Suprapubic skin (tissue), 4 donors: Measurements from ENCODE around the gene NT5E. TPM values are rescaled to one million over a fixed set of nuclear protein-coding genes. Genes with fewer than 3 reads are reported as not detected.
A peak's percentile ranks its signal among the peaks of the same experiment; 100 is the strongest.

Experiments
- DNase-seq, 2 donors: peaks; one replicate each; pipeline ENCODE4 v3.0.0-alpha.2; 2019; ENCODE audit warnings: low spot score in 2 of 2
- H3K27ac ChIP-seq: fragments of 200-600 bp; sonication (generic); one replicate; pipeline ENCODE4 v1.5.1; 2019
- H3K27me3 ChIP-seq: fragments of 200-600 bp; sonication (generic); one replicate; pipeline ENCODE4 v1.5.1; 2019
- H3K36me3 ChIP-seq: fragments of 200-600 bp; sonication (generic); one replicate; pipeline ENCODE4 v1.5.1; 2019
- H3K4me1 ChIP-seq: fragments of 200-600 bp; sonication (generic); one replicate; pipeline ENCODE4 v1.5.1; 2019
- H3K4me3 ChIP-seq: fragments of 200-600 bp; sonication (generic); one replicate; pipeline ENCODE4 v1.5.1; 2019; ENCODE audit warnings: mild to moderate bottlenecking
- H3K9me3 ChIP-seq: fragments of 200-600 bp; sonication (generic); one replicate; pipeline ENCODE4 v1.5.1; 2019
- CTCF ChIP-seq, 2 donors: fragments of 200-600 bp in 1 of 2; fragments of 450-650 bp in 1 of 2; sonication (generic) in 1 of 2; IDR thresholded peaks; one replicate each; pipeline ENCODE4 v1.5.1; 2016 to 2019; ENCODE audit warnings: antibody characterized with exemption in 2 of 2, mild to moderate bottlenecking in 1 of 2, moderate library complexity in 1 of 2
- EP300 ChIP-seq: sonication (generic); formaldehyde crosslinking; IDR thresholded peaks from one replicate; pipeline ENCODE4 v1.6.1; 2017; ENCODE audit warnings: antibody characterized with exemption
- POLR2A ChIP-seq, 2 donors: fragments of 450-650 bp; IDR thresholded peaks; one replicate each; pipeline ENCODE4 v1.6.1; 2017; ENCODE audit warnings: antibody characterized with exemption in 2 of 2, mild to moderate bottlenecking in 2 of 2, moderate library complexity in 2 of 2
- POLR2AphosphoS5 ChIP-seq, 3 donors: sonication (generic); formaldehyde crosslinking; IDR thresholded peaks; one replicate each; pipeline ENCODE4 v1.6.1; 2017; ENCODE audit warnings: antibody characterized with exemption in 3 of 3
- WGBS: methylation state at CpG from one replicate; pipeline ENCODE4 v1.1.5; 2018; 5-methylcytosine and 5-hydroxymethylcytosine counted together
- total RNA-seq, 4 donors: library from RNA; depleted of rRNA; stranded (reverse); fragments of >200 nt; gene quantifications; one replicate each; pipeline ENCODE4 v1.1.0, GENCODE V29; 2016

Gene NT5E
- total RNA-seq, 4 donors from 2014 or later: 1.1 to 8.7 (median 5.7) TPM

- Histone ChIP-seq H3K27ac (peak overlapping the region; percentile 18), H3K36me3 (no peaks in the 10 kb centered on the region)
- 84% methylated on average over 5 of the region's 5 CpGs for WGBS
These were observed 12.9 kb upstream of the NT5E start for GRCh38 chr6:85436939-85437495.

GRCh38 chr6:85443349-85444117 lies 6.3 kb upstream of the NT5E start:
- WGBS: 82% methylated on average over 1 of the region's 1 CpG
- H3K36me3 ChIP-seq: no peaks in the 10 kb centered on the region
- no peaks in the 10 kb centered on the region for H3K9me3 ChIP-seq
- H3K27ac ChIP-seq: no peak overlapping the region
- no peak overlapping the region for H3K4me3 ChIP-seq
- DNase-seq: no peak
- H3K27me3 ChIP-seq: no peaks in the 10 kb centered on the region
- no peaks in the 10 kb centered on the region for H3K4me1 ChIP-seq
- TF ChIP-seq EP300 (no peak), CTCF (IDR thresholded peaks at IDR 0.05) (no peak), POLR2AphosphoS5 (IDR thresholded peaks at IDR 0.05) (no peak), POLR2A (IDR thresholded peaks at IDR 0.05) (no peak)

More at GRCh38 chr6:85436939-85437495, 12.9 kb upstream of the NT5E start:
- H3K27me3 ChIP-seq: no peaks in the 10 kb centered on the region
- no peaks in the 10 kb centered on the region for H3K4me1 ChIP-seq
- no peak overlapping the region for H3K4me3 ChIP-seq
- TF ChIP-seq CTCF (IDR thresholded peaks at IDR 0.05): no peak
- TF ChIP-seq POLR2A (IDR thresholded peaks at IDR 0.05): no peak
- TF ChIP-seq EP300: no peak
- TF ChIP-seq POLR2AphosphoS5 (IDR thresholded peaks at IDR 0.05): no peak
- no peak for DNase-seq
- H3K9me3 ChIP-seq: no peaks in the 10 kb centered on the region

- Histone ChIP-seq H3K36me3 (no peaks in the 10 kb centered on the region), H3K27ac (peak overlapping the region; percentile 87), H3K9me3 (no peaks in the 10 kb centered on the region), H3K4me3 (peak overlapping the region; percentile 66), H3K27me3 (peaks cover 22% of the 10 kb centered on the region), H3K4me1 (peaks cover 32% of the 10 kb centered on the region)
- WGBS: 3% methylated on average over 23 of the region's 24 CpGs
- DNase-seq: no peak
- TF ChIP-seq POLR2A (IDR thresholded peaks at IDR 0.05) (no peak), EP300 (no peak), POLR2AphosphoS5 (IDR thresholded peaks at IDR 0.05) (no peak), CTCF (IDR thresholded peaks at IDR 0.05) (no peak)
These were observed 480 bp upstream of the NT5E start for GRCh38 chr6:85449388-85449817.

- peaks cover 22% of the 10 kb centered on the region for H3K27me3 ChIP-seq
- peaks cover 32% of the 10 kb centered on the region for H3K4me1 ChIP-seq
- no peak overlapping the region for H3K27ac ChIP-seq
- no peak for DNase-seq
- H3K36me3 ChIP-seq: no peaks in the 10 kb centered on the region
- H3K9me3 ChIP-seq: no peaks in the 10 kb centered on the region
- TF ChIP-seq POLR2AphosphoS5 (IDR thresholded peaks at IDR 0.05) (no peak), CTCF (IDR thresholded peaks at IDR 0.05) (no peak), EP300 (no peak), POLR2A (IDR thresholded peaks at IDR 0.05) (no peak)
- peak overlapping the region; percentile 17 for H3K4me3 ChIP-seq
- 34% methylated on average over 4 of the region's 4 CpGs for WGBS
These were observed 1.9 kb downstream of the NT5E start for GRCh38 chr6:85451565-85452306.

GRCh38 chr6:85452441-85452881 lies 2.6 kb downstream of the NT5E start:
- Histone ChIP-seq H3K4me1 (peaks cover 32% of the 10 kb centered on the region), H3K36me3 (no peaks in the 10 kb centered on the region), H3K27ac (no peak overlapping the region), H3K27me3 (peaks cover 22% of the 10 kb centered on the region), H3K4me3 (no peak overlapping the region), H3K9me3 (no peaks in the 10 kb centered on the region)
- 31% methylated on average over 5 of the region's 5 CpGs for WGBS
- no peak for TF ChIP-seq EP300
- TF ChIP-seq POLR2AphosphoS5 (IDR thresholded peaks at IDR 0.05): no peak
- no peak for TF ChIP-seq CTCF (IDR thresholded peaks at IDR 0.05)
- TF ChIP-seq POLR2A (IDR thresholded peaks at IDR 0.05): no peak
- DNase-seq: no peak
